Neutrophil (primary cell): ENCODE data around the gene CCL27.

Experiments
- H3K27ac ChIP-seq: fragments of 200-600 bp; sonication (generic); 2 replicates; pipeline ENCODE4 v1.5.1; 2016; ENCODE audit warnings: mild to moderate bottlenecking, moderate library complexity
- H3K27me3 ChIP-seq: fragments of 200-600 bp; sonication (generic); 2 replicates; pipeline ENCODE4 v1.6.0; 2016; ENCODE audit warnings: mild to moderate bottlenecking
- H3K36me3 ChIP-seq: fragments of 200-600 bp; sonication (generic); 2 replicates; pipeline ENCODE4 v1.5.1; 2017
- H3K4me1 ChIP-seq, 2 experiments: fragments of 200-600 bp in 1 of 2; sonication (generic) in 1 of 2; 1 replicate in 1 of 2; 2 replicates in 1 of 2; pipeline versions ENCODE4 v1.5.1 to v1.6.1; 2013 to 2016; ENCODE audit warnings: low read depth in 1 of 2, low read length in 1 of 2, mild to moderate bottlenecking in 1 of 2, moderate library complexity in 1 of 2; ENCODE audit not compliant: control insufficient read depth in 1 of 2, insufficient read depth in 1 of 2
- H3K4me3 ChIP-seq, 2 experiments: fragments of 200-600 bp in 1 of 2; sonication (generic) in 1 of 2; 1 replicate in 1 of 2; 2 replicates in 1 of 2; pipeline ENCODE4 v1.5.1; 2013 to 2016; ENCODE audit warnings: low read depth in 1 of 2, low read length in 1 of 2, mild to moderate bottlenecking in 1 of 2, moderate library complexity in 1 of 2
- H3K9me3 ChIP-seq: fragments of 200-600 bp; sonication (generic); 2 replicates; pipeline ENCODE4 v1.5.1; 2016
- TF ChIP-seq, protein P1 (sequence below): fragments of 200-600 bp; sonication (generic); IDR thresholded peaks from 2 replicates; pipeline ENCODE4 v1.5.1; 2016; ENCODE audit warnings: antibody characterized with exemption

CCL27 gene

GRCh38 chr9:34637356-34638137 lies 24.9 kb downstream of the CCL27 start, which contains the start of gene SIGMAR1:
Gene SIGMAR1 (minus strand): TSS chr9:34637787. CDS start chr9:34637697, 90 bp downstream.
- H3K36me3 ChIP-seq: no peaks in the 10 kb centered on the region
- H3K9me3 ChIP-seq: no peaks in the 10 kb centered on the region
- peaks cover 6% of the 10 kb centered on the region for H3K27me3 ChIP-seq
- H3K4me3 ChIP-seq: peak within 1 kb of the TSS; percentile 84 to 98
- H3K4me1 ChIP-seq: peaks cover 17 to 19% of the 10 kb centered on the region in 2 experiments
- H3K27ac ChIP-seq: peak within 1 kb of the TSS; percentile 80
- TF ChIP-seq, protein P1, sequence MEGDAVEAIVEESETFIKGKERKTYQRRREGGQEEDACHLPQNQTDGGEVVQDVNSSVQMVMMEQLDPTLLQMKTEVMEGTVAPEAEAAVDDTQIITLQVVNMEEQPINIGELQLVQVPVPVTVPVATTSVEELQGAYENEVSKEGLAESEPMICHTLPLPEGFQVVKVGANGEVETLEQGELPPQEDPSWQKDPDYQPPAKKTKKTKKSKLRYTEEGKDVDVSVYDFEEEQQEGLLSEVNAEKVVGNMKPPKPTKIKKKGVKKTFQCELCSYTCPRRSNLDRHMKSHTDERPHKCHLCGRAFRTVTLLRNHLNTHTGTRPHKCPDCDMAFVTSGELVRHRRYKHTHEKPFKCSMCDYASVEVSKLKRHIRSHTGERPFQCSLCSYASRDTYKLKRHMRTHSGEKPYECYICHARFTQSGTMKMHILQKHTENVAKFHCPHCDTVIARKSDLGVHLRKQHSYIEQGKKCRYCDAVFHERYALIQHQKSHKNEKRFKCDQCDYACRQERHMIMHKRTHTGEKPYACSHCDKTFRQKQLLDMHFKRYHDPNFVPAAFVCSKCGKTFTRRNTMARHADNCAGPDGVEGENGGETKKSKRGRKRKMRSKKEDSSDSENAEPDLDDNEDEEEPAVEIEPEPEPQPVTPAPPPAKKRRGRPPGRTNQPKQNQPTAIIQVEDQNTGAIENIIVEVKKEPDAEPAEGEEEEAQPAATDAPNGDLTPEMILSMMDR: peak; percentile 64

GRCh38 chr9:34636791-34637355 lies 25.6 kb downstream of the CCL27 start:
- H3K4me1 ChIP-seq: peaks cover 17 to 19% of the 10 kb centered on the region in 2 experiments
- no peaks in the 10 kb centered on the region for H3K9me3 ChIP-seq
- H3K27ac ChIP-seq: peak overlapping the region; percentile 80
- H3K4me3 ChIP-seq: peak overlapping the region; percentile 84 to 98
- peaks cover 13% of the 10 kb centered on the region for H3K27me3 ChIP-seq
- TF ChIP-seq, protein P1: no peak
- no peaks in the 10 kb centered on the region for H3K36me3 ChIP-seq

GRCh38 chr9:34635556-34635955 lies 26.9 kb downstream of the CCL27 start:
- Histone ChIP-seq H3K36me3 (no peaks in the 10 kb centered on the region), H3K4me3 (no peak overlapping the region), H3K27me3 (peaks cover 26% of the 10 kb centered on the region), H3K4me1 (peaks cover 17 to 19% of the 10 kb centered on the region in 2 experiments), H3K9me3 (no peaks in the 10 kb centered on the region), H3K27ac (no peak overlapping the region)
- TF ChIP-seq, protein P1: no peak

- Histone ChIP-seq H3K9me3 (no peaks in the 10 kb centered on the region), H3K36me3 (no peaks in the 10 kb centered on the region), H3K4me3 (no peak overlapping the region), H3K27ac (no peak overlapping the region), H3K27me3 (peaks cover 35% of the 10 kb centered on the region), H3K4me1 (peaks cover 17 to 19% of the 10 kb centered on the region in 2 experiments)
- TF ChIP-seq, protein P1: no peak
Measured at GRCh38 chr9:34634551-34635248, 27.8 kb downstream of the CCL27 start.

- H3K4me3 ChIP-seq: no peak overlapping the region
- no peak overlapping the region for H3K27ac ChIP-seq
- H3K9me3 ChIP-seq: no peaks in the 10 kb centered on the region
- peaks cover 17 to 23% of the 10 kb centered on the region in 2 experiments for H3K4me1 ChIP-seq
- TF ChIP-seq, protein P1: peak; percentile 88
- H3K36me3 ChIP-seq: no peaks in the 10 kb centered on the region
- H3K27me3 ChIP-seq: peaks cover 42% of the 10 kb centered on the region
Measured at GRCh38 chr9:34633851-34634550, 28.5 kb downstream of the CCL27 start.
